GM10248 (cell line): ENCODE results near the gene CPT1B.

ENCODE experiments used
- CTCF ChIA-PET: fragments of 300-600 bp; sonication (Branson Sonifier 250); formaldehyde crosslinking; extraction: SDS; loops from one replicate; lab custom pipeline; 2021; ENCODE audit warnings: antibody characterized with exemption; lab: Yijun Ruan, JAX
- POLR2A ChIA-PET: fragments of 350-650 bp; sonication (Branson Sonifier 250); formaldehyde crosslinking; extraction: SDS; loops from one replicate; lab custom pipeline; 2020; ENCODE audit warnings: antibody characterized with exemption; lab: Yijun Ruan, JAX
- DNase-seq: peaks from one replicate; pipeline ENCODE4 v3.0.0; 2012; ENCODE audit errors: extremely low spot score
- CTCF ChIP-seq: IDR thresholded peaks from 2 replicates; pipeline ENCODE4 v1.5.1; 2012; ENCODE audit warnings: mild to moderate bottlenecking, low read depth; ENCODE audit errors: extremely low read depth, missing control alignments, control extremely low read depth

CPT1B gene

DNA sequence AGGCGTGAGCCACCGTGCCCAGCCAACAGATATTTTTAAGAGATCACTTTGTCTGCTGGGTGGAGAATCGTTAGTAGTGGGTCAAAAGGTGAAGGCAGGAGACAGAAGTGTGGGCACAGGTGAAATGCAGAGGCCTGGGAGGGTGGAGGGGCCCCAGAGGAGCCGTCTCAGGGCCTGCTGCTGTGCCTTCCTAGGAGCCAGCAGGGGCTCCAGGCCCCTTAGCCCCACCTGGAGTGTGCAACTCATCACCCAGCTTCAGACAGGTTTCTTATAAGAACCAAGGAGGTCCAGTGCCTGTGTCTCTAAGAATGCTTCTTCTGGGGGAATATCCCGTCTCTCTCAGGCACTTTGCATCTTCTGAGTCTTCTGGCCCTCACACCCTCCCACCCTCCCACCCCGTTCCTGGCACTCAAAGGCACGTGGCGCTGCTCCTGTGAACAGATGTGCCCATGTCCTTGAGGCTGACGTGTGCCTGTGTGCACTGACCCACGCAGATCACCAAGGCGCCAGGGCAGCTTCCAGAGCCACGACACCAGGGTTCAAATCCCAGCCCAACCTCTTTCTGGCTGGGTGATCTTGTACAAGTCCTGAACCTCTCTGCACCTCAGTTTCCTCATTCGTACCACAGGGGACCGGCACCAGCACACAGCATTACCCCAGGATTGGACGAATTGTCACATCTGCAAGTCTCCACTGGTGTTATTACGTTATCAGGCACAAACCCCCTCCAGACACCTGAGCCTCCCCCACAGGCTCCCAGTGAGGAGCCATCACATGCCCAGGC is 46.3 kb upstream of the CPT1B start:
- no peak for TF ChIP-seq CTCF
- CTCF ChIA-PET = no interaction called here
- DNase-seq = no peak
- POLR2A ChIA-PET = no interaction called here

DNA sequence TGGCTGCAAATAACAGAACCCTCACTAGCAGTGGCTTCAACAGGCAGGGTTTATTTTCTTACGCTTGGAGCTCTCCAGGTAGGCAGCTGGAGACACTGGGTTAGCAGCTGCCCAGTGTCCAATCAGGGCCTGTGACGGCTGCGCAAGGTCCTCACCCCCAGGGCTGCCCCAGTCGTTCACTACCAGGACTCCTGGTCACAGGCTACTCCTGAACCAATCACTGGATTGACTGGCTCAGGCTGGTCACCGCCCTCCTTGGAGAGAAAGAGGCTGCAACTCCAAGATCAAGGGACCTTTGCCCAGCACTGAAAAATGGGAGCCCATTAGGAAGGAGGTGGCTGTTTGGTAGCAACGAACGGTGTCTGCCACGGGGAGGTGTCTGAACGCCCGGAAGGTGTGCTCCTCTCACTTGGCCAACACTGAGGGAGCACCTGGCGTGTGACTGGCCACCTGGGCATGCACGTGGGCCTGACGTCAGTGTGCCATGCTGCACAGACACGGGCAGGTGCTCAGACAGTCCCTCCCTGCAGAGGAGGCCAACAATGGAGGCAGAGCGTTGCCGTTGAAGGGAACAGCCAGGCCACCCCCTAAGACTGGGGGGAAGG is 44.6 kb upstream of the CPT1B start:
- no peak for TF ChIP-seq CTCF
- CTCF ChIA-PET = interaction anchor here (2.4 to 3.4 kb wide), 5 partner anchors 60 to 371 kb away, joined by 13 to 22 read pairs (median 16); partner anchors contain the start of genes HDAC10, LMF2, NCAPH2 and SCO2
- no peak for DNase-seq
- POLR2A ChIA-PET = interaction anchor here (1.8 kb wide), 1 partner anchor 84 kb away, joined by 5 read pairs; no protein-coding TSS in a partner anchor

- POLR2A ChIA-PET = interaction anchor here (1.3 to 1.8 kb wide), 2 partner anchors 83 to 114 kb away, joined by 5 to 8 read pairs; partner anchors contain the start of genes LMF2 and NCAPH2
These were observed 43.9 kb upstream of the CPT1B start for GRCh38 chr22:50621948-50622722.

GRCh38 chr22:50621356-50621880 is 43.2 kb upstream of the CPT1B start:
- ChIA-PET CTCF (interaction anchor here (0.9 to 3.4 kb wide), 38 partner anchors 9 to 431 kb away, joined by 3 to 25 read pairs (median 4); partner anchors contain the start of genes HDAC10, KLHDC7B, LMF2 and NCAPH2), POLR2A (interaction anchor here (0.7 to 1.8 kb wide), 3 partner anchors 82 to 114 kb away, joined by 5 to 8 read pairs (median 6); partner anchors contain the start of genes LMF2 and NCAPH2)
- DNase-seq = peak; percentile 63

More at GRCh38 chr22:50621948-50622722, 43.9 kb upstream of the CPT1B start:
- DNase-seq = peak; percentile 29
- peak; percentile 44 for TF ChIP-seq CTCF
- CTCF ChIA-PET = interaction anchor here (1.0 to 3.4 kb wide), 20 partner anchors 8 to 378 kb away, joined by 3 to 25 read pairs (median 10); partner anchors contain the start of genes HDAC10, LMF2, NCAPH2 and SCO2

More at GRCh38 chr22:50621356-50621880, 43.2 kb upstream of the CPT1B start:
- TF ChIP-seq CTCF = no peak
